HepG2 (cell line): Measurements from ENCODE around the gene HOXD3. TPM values are rescaled to one million over a fixed set of nuclear protein-coding genes. Genes with fewer than 3 reads are reported as not detected.

Experiments
- ATF7-NPFF ChIP-seq: sonication (generic); formaldehyde crosslinking; IDR thresholded peaks from 2 replicates; pipeline ENCODE4 v1.8.1; 2023; ENCODE audit warnings: mild to moderate bottlenecking, low read depth, missing genetic modification reagents, moderate library complexity
- BRD4 ChIP-seq: sonication (generic); formaldehyde crosslinking; IDR thresholded peaks from 2 replicates; pipeline ENCODE4 v1.4.0; 2020; ENCODE audit warnings: missing genetic modification reagents
- CREB1 ChIP-seq, 2 experiments: fragments of 450-650 bp in 1 of 2; IDR thresholded peaks; 2 replicates each; pipeline ENCODE4 v1.6.1; 2016 to 2017; ENCODE audit warnings: control low read depth in 1 of 2, mild to moderate bottlenecking in 1 of 2, missing compliant biosample characterization in 1 of 2, missing genetic modification characterization in 1 of 2
- MEIS2 ChIP-seq: sonication (generic); formaldehyde crosslinking; IDR thresholded peaks from 2 replicates; pipeline ENCODE4 v1.9.0; 2021; ENCODE audit warnings: mild to moderate bottlenecking, missing genetic modification reagents
- NFAT5 ChIP-seq: sonication (generic); formaldehyde crosslinking; IDR thresholded peaks from 2 replicates; pipeline ENCODE4 v1.4.0; 2020; ENCODE audit warnings: missing genetic modification reagents
- NFE2L1 ChIP-seq: sonication (generic); formaldehyde crosslinking; IDR thresholded peaks from 2 replicates; pipeline ENCODE4 v1.4.0; 2020; ENCODE audit warnings: missing genetic modification reagents, mild to moderate bottlenecking, borderline replicate concordance
- NFIB ChIP-seq: sonication (generic); formaldehyde crosslinking; IDR thresholded peaks from 2 replicates; pipeline ENCODE4 v1.9.0; 2021; ENCODE audit warnings: missing genetic modification reagents, mild to moderate bottlenecking, borderline replicate concordance
- PAX8 ChIP-seq: sonication (generic); formaldehyde crosslinking; IDR thresholded peaks from 2 replicates; pipeline ENCODE4 v1.8.0; 2022; ENCODE audit warnings: mild to moderate bottlenecking, missing genetic modification reagents, borderline replicate concordance
- PHF5A ChIP-seq: IDR thresholded peaks from one replicate; pipeline ENCODE4 v1.6.1; 2018; ENCODE audit warnings: low read depth, missing genetic modification reagents; ENCODE audit not compliant: unreplicated experiment
- PLSCR1 ChIP-seq: sonication (generic); formaldehyde crosslinking; IDR thresholded peaks from 2 replicates; pipeline ENCODE4 v1.5.0; 2020; ENCODE audit warnings: missing genetic modification reagents, mild to moderate bottlenecking, borderline replicate concordance
- REST ChIP-seq, 2 experiments: IDR thresholded peaks; 2 replicates each; pipeline ENCODE4 v1.6.1; 2011 to 2012; ENCODE audit warnings: low read length in 2 of 2, borderline replicate concordance in 1 of 2, low read depth in 1 of 2, mild to moderate bottlenecking in 1 of 2, moderate library complexity in 1 of 2
- ZBTB7A ChIP-seq: sonication (generic); formaldehyde crosslinking; IDR thresholded peaks from 2 replicates; pipeline ENCODE4 v1.8.0; 2022; ENCODE audit warnings: mild to moderate bottlenecking, missing genetic modification reagents
- ZIK1 ChIP-seq: sonication (generic); formaldehyde crosslinking; IDR thresholded peaks from 2 replicates; pipeline ENCODE4 v1.5.0; 2020; ENCODE audit warnings: mild to moderate bottlenecking, low read depth, missing genetic modification reagents, borderline replicate concordance
- ZNF207 ChIP-seq: fragments of 450-650 bp; IDR thresholded peaks from 2 replicates; pipeline ENCODE4 v1.6.1; 2016; ENCODE audit warnings: antibody characterized with exemption, borderline replicate concordance
- ZNF503 ChIP-seq: sonication (generic); formaldehyde crosslinking; IDR thresholded peaks from 2 replicates; pipeline ENCODE4 v1.4.0; 2020; ENCODE audit warnings: missing genetic modification reagents
- ZNF629 ChIP-seq: sonication (generic); formaldehyde crosslinking; conservative IDR thresholded peaks from 2 replicates; pipeline ENCODE4 v1.5.0; 2020; ENCODE audit warnings: missing genetic modification reagents
- polyA plus RNA-seq, 8 experiments: library from polyadenylated mRNA; depleted of rRNA in 3 of 8; stranded (reverse) in 7 of 8; unstranded in 1 of 8; fragments of >200 nt; fragmentation: Illumina TruSeq in 4 of 8; extraction: Trizol in 4 of 8; gene quantifications; 2 replicates each; pipeline versions ENCODE4 v1.2.1 to v1.2.3, GENCODE V29; 2011 to 2016; ENCODE audit warnings: low read depth in 4 of 8, missing spikeins in 1 of 8, mixed read lengths in 1 of 8; ENCODE audit not compliant: insufficient read depth in 1 of 8
- total RNA-seq, 5 experiments: library from RNA; depleted of rRNA; stranded (reverse); fragments of >200 nt; fragmentation: Illumina TruSeq; extraction: Trizol; gene quantifications; 2 replicates each; pipeline ENCODE4 v1.2.3, GENCODE V29; 2016; ENCODE audit warnings: low read depth in 1 of 5

The HOXD3 gene
- total and polyA plus RNA-seq, 2 of the 13 experiments (the other 11 are each of a cell fraction or from before 2014, with no cell fraction given): 0.05 to 0.09 TPM

- no peak for TF ChIP-seq PAX8 (CRISPR knock-in tag)
- TF ChIP-seq ZIK1 (CRISPR knock-in tag): peak; percentile 62; the same call in 1 of the 2 replicates
- TF ChIP-seq PHF5A (CRISPR knock-in tag): no peak
- TF ChIP-seq ZNF207: no peak
- no peak for TF ChIP-seq ZBTB7A
- no peak for TF ChIP-seq PLSCR1 (CRISPR knock-in tag)
- no peak for TF ChIP-seq NFE2L1 (CRISPR knock-in tag)
- TF ChIP-seq ZNF503 (CRISPR knock-in tag): no peak
- no peak for TF ChIP-seq CREB1 (IDR thresholded peaks at IDR 0.05)
- no peak; the same call in 1 of the 2 replicates for TF ChIP-seq CREB1 (CRISPR knock-in tag; IDR thresholded peaks at IDR 0.05)
- TF ChIP-seq REST (IDR thresholded peaks at IDR 0.05; ENCODE audit: borderline replicate concordance in 1 of 2, low read depth in 1 of 2, low read length in 2 of 2): peak in 1 of 2 experiments; percentile 48; a peak in 1 of 4 replicates
- TF ChIP-seq MEIS2 (CRISPR knock-in tag): peak; percentile 14; the same call in 1 of the 2 replicates
- TF ChIP-seq BRD4 (CRISPR knock-in tag): no peak
- TF ChIP-seq NFAT5: peak; percentile 67
- TF ChIP-seq ZNF629 (CRISPR knock-in tag): 0 out of 2 replicates have a peak, but pooled peaks have one; percentile 4
- TF ChIP-seq NFIB: no peak
- TF ChIP-seq ATF7-NPFF: peak; percentile 56
Measured at GRCh38 chr2:176187899-176188773, 31.0 kb downstream of the HOXD3 start, which contains the start of gene HOXD1 (continued).
